ENCODE results near the gene EHMT1.

- TF ChIP-seq CTCF (IDR thresholded peaks at IDR 0.05; ENCODE audit: insufficient read depth, low read length, poor library complexity, severe bottlenecking) (no peak), EZH2phosphoT487 (conservative IDR thresholded peaks at IDR 0.05; ENCODE audit: low read length) (no peak)
Observed at GRCh38 chr9:137787786-137788505, 169.1 kb downstream of the EHMT1 start.

Data from SU-DHL-6 (cell line).